Right lung (tissue), 5 donors: ENCODE results near the gene CDC25B. TPM values are rescaled to one million over a fixed set of nuclear protein-coding genes. Genes with fewer than 3 reads are reported as not detected.
"Not testable (repeated sequence)": the region's sequence is repeated elsewhere in the genome, so short reads cannot be mapped to it uniquely, and the experiment has no call there.

Experiments
- DNase-seq, 2 donors: peaks; one replicate each; pipeline ENCODE4 v3.0.0-alpha.2; 2013
- polyA plus RNA-seq, 5 donors: library from polyadenylated mRNA; unstranded; fragments of 120-200 nt; gene quantifications; one replicate each; pipeline versions ENCODE4 v1.2.1 to v1.2.3, GENCODE V29; 2013; ENCODE audit warnings: inconsistent platforms in 1 of 5, low replicate concordance in 1 of 5; ENCODE audit not compliant: insufficient read length in 5 of 5, insufficient read depth in 1 of 5

The CDC25B gene
- polyA plus RNA-seq, 5 donors, result 47.6 to 63.6 (median 51.1) TPM

- no peak for DNase-seq
Measured at GRCh38 chr20:3823881-3824280, 27.8 kb downstream of the CDC25B start.

DNA sequence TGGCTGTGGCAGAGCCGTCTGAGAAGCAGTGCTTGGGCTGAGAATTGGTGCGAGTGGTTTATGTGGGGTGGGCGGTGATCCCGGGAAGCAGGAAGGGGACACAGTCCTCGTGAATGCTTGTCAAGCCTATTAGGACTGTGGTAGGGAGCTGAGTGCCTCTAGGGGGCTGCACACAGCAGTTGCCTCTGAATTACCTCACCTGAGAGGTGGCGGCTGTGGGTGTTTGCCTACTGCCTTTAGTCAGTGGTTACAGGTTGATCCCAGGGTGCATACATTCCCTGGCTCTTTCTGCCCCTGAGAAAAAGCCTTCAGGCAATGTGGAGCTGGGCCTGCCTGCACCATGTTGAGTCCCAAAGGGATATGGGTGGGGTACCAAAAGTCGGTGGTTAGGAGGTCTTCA, 29.4 kb downstream of the CDC25B start:
- DNase-seq, result no peak

DNA sequence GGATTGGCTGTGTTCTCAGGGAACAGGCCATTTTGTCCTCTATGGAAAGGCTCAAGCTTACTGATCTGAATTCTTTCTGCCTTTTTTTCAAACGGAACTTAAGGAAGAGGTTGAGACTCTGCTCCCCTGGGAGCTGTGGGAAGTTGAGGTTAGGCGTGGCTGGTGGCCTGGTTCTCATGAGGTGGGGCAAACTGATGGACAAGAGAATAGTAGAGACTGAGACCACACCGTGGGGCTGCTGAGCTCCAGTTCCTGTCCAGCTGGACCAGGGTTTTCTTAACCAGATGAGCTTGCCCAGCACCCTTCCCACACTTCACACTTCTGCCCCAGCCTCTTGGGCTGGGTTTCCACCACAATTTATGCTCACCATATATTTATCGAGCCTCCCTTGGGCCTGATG, 30.3 kb downstream of the CDC25B start:
- DNase-seq, result no peak

GRCh38 chr20:3828798-3829197, 32.7 kb downstream of the CDC25B start:
- no peak for DNase-seq

DNA sequence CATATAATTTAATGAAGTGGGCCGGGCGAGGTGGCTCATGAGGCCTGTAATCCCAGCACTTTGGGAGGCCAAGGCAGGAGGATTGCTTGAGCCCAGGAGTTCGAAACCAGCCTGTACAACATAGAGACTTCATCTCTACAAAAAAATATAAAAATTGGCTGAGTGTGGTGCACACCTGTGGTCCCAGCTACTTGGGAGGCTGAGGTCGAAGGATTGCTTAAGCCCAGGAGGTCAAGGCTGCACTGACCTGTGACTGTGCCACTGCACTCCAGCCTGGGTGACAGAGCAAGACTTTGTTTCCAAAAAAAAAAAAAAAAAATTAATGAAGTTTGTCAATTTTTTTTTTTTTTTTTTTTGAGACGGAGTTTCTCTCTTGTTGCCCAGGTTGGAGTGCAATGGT, 33.8 kb downstream of the CDC25B start:
- DNase-seq, result not testable (repeated sequence)

GRCh38 chr20:3836132-3836531, 40.0 kb downstream of the CDC25B start:
- DNase-seq, result no peak

DNA sequence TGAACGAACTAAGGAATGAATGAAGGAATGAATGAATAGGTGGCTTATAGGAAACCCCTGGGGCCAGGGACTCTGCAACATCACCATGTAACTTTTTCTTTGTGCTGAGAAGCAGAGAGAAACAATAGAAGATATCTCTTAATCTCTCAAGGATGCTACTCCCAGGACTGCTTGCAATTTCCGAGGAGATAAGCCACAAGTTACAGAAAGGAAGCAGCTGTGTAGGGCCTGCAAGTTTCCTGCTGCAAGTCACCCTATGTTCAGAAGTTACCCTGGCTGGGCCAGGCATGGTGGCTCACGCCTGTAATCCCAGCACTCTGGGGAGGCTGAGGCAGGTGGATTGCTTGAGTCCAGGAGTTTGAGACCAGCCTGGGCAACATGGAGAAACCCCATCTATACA, 43.2 kb downstream of the CDC25B start:
- no peak for DNase-seq

- not testable (repeated sequence) for DNase-seq
Measured at GRCh38 chr20:3840201-3840600, 44.1 kb downstream of the CDC25B start.

DNA sequence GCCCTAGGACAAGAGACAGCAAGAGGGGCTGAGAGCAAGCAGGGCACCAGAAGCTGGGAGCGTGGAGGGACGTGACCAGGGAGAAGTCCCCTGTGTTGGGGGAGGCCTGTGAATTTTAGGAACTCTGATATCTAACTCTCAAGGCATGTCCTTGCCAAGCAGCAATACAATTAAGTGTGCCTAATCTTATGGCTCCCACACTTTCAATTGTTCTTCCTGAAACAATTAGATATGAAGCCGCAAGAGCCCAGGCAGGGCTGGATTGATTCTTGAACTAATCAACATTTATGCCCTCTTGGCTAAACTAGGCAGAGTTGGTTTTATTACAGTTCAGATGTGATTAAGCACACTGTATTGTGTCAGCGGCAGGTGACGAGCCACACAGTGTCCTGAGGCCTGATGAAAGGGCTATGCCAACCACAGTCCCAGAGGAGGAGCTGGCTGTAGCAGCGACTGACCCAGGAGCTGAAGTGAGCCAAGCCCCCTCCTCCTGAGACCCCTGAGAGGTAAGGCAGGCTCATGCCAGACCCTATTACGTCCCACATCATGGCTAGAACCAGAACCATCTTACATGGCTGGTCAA, 46.3 kb downstream of the CDC25B start:
- DNase-seq, result no peak

GRCh38 chr20:3843490-3843889, 47.4 kb downstream of the CDC25B start:
- no peak for DNase-seq

- DNase-seq, result not testable (repeated sequence)
Measured at GRCh38 chr20:3843990-3844619, 48.0 kb downstream of the CDC25B start.

DNA sequence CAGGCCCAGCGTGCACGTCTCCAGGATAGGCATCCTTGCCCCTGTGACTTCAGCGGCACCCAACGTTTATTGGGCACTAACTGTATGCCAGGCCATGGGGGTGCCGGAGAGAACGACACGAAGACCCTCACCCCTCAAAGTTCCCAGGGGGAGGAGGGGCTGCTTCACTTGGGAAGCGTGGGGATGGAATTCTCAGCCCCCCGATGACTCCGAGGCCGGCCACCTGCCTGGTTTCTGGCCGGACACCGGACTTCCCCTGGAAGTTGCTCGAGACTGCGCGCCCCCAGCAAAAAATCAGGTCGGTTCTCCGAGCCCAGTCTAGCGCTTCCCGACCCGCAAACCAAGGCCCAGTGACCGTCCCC, 50.2 kb downstream of the CDC25B start:
- DNase-seq, result peak in 1 of 2 donors; percentile 18

DNA sequence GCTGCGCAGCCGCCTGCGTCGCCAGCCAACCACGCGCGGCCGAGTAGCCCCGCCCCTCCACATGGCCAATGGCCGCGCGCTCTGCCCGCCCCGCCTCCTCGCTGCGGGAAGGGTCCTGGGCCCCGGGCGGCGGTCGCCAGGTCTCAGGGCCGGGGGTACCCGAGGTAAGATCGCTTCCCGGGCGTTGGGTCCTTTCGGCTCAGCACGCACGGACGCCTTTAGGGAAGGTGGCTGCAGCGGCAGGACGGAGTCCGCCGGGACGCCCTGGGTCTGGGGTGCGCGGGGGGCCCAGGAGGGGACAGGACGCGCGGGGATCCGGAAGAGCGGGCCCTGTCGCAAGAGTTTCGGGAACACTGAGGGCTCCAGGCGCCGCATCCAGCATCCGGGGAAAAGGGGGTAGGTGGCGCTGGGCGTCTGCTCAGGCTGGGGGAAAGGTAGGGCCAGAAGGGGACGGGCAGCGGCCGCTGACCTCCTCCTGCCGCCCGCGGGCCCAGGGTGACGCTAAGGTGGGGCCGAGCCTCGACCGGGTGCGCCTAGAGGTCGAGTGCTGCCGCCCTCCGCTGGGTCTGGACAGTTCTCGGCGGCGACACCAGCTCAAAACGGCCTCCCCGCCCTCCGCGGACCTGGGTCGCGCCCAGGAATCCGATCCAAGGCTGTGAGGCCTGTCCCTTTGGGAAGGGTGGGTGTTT, 50.8 kb downstream of the CDC25B start, which contains the start of gene MAVS:
MAVS (plus strand) TSS at position 95 of the 689 bp plus-strand sequence. CDS start 7,791 bp downstream, outside the sequence.
- peak; percentile 84 to 87 for DNase-seq

DNA sequence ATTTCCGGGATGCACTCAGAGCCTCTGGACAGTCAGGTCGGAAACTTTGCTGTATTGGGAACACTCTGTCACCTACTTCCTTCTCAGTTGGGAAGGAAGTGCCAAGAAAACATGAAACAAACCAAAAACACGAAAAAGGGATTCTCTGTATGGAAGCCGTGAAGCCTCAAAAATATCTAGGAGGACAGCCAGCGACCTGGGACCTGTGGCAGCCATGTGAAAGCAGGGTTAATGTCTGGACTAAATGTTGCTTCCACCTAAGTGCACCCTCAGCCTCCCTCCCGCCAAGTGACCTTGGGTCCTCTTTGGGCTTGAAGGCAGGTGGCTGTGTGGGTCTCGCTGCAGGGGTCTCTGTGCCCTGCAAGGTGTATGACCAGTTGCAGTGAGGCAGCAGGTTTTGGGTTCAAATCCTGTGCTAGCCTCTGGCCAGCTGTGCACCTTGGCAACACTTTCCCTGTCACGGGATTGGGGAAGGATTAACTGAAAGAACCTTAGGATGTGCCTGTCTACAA, 51.4 kb downstream of the CDC25B start:
- no peak for DNase-seq

- no peak for DNase-seq
Measured at GRCh38 chr20:3848565-3848964, 52.5 kb downstream of the CDC25B start.

- no peak for DNase-seq
Measured at GRCh38 chr20:3854462-3854871, 58.4 kb downstream of the CDC25B start.

Other genes with a start within 250 kb of the CDC25B start
- not detected for gene GFRA4, start 132.9 kb upstream of the CDC25B start, polyA plus RNA-seq
- 10 to 100 TPM in 3 of 5 donors, 1 to 10 TPM in 2; 8.3 to 16.1 (median 10.2) TPM for gene ADAM33, start 114.3 kb upstream of the CDC25B start, polyA plus RNA-seq
- 1 to 10 TPM; 1.6 to 2.9 (median 2.1) TPM for gene SIGLEC1, start 83.7 kb upstream of the CDC25B start, polyA plus RNA-seq
- gene HSPA12B, start 63.6 kb upstream of the CDC25B start, polyA plus RNA-seq, result 10 to 100 TPM; 21.2 to 34.6 (median 24.0) TPM
- 10 to 100 TPM; 17.7 to 44.5 (median 23.2) TPM for gene ADISSP, start 28.6 kb upstream of the CDC25B start, polyA plus RNA-seq
- 1 to 10 TPM in 4 of 5 donors, under 1 TPM in 1; 0.72 to 4.8 (median 2.3) TPM for gene SPEF1, start 14.9 kb upstream of the CDC25B start, polyA plus RNA-seq
- gene CENPB, start 9.6 kb upstream of the CDC25B start, polyA plus RNA-seq, result 10 to 100 TPM; 36.0 to 71.1 (median 41.9) TPM
- 10 to 100 TPM in 2 of 5 donors, 1 to 10 TPM in 3; 8.6 to 12.9 (median 9.5) TPM for gene AP5S1, start 24.2 kb downstream of the CDC25B start, polyA plus RNA-seq
- 10 to 100 TPM; 21.9 to 32.2 (median 25.7) TPM for gene MAVS, start 50.5 kb downstream of the CDC25B start, polyA plus RNA-seq
- gene PANK2, start 93.1 kb downstream of the CDC25B start, polyA plus RNA-seq, result 10 to 100 TPM; 32.8 to 38.6 (median 37.0) TPM
- gene RNF24, start 219.2 kb downstream of the CDC25B start, polyA plus RNA-seq, result 10 to 100 TPM; 21.6 to 25.5 (median 24.4) TPM